Stomach (tissue), 9 donors: ENCODE results near the gene MED12L. TPM values are rescaled to one million over a fixed set of nuclear protein-coding genes. Genes with fewer than 3 reads are reported as not detected.
"Not testable (repeated sequence)": the region's sequence is repeated elsewhere in the genome, so short reads cannot be mapped to it uniquely, and the experiment has no call there.

Experiments used
- DNase-seq, 2 donors: peaks; one replicate each; pipeline versions ENCODE4 v3.0.0 to v3.0.0-alpha.2; 2013 to 2019
- H3K27ac ChIP-seq, 5 donors: fragments of 200-600 bp in 4 of 5; sonication (generic) in 4 of 5; one replicate each; pipeline ENCODE4 v1.5.1; 2013 to 2019; ENCODE audit warnings: mild to moderate bottlenecking in 1 of 5, moderate library complexity in 1 of 5
- H3K27me3 ChIP-seq, 3 donors: fragments of 200-600 bp; sonication (generic); one replicate each; pipeline ENCODE4 v1.5.1; 2017 to 2019; ENCODE audit warnings: mixed run types in 1 of 3
- H3K36me3 ChIP-seq, 4 donors: fragments of 200-600 bp; sonication (generic); 1 replicate in 3 of 4; 2 replicates in 1 of 4; pipeline ENCODE4 v1.5.1; 2016 to 2019
- H3K4me1 ChIP-seq, 4 donors: fragments of 200-600 bp; sonication (generic); one replicate each; pipeline ENCODE4 v1.5.1; 2016 to 2019
- H3K4me3 ChIP-seq, 4 donors: fragments of 200-600 bp; sonication (generic) in 3 of 4; one replicate each; pipeline ENCODE4 v1.5.1; 2016 to 2019; ENCODE audit warnings: mild to moderate bottlenecking in 1 of 4
- H3K9me3 ChIP-seq, 4 donors: fragments of 200-600 bp; sonication (generic); one replicate each; pipeline ENCODE4 v1.5.1; 2016 to 2019
- EP300 ChIP-seq: sonication (generic); formaldehyde crosslinking; IDR thresholded peaks from one replicate; pipeline ENCODE4 v1.6.1; 2017; ENCODE audit warnings: antibody characterized with exemption
- POLR2A ChIP-seq, 4 donors: fragments of 450-650 bp; IDR thresholded peaks; one replicate each; pipeline ENCODE4 v1.6.1; 2016; ENCODE audit warnings: antibody characterized with exemption in 4 of 4, control low read depth in 2 of 4, mild to moderate bottlenecking in 1 of 4, moderate library complexity in 1 of 4
- POLR2AphosphoS5 ChIP-seq, 3 donors: sonication (generic); formaldehyde crosslinking; IDR thresholded peaks; one replicate each; pipeline ENCODE4 v1.6.1; 2016; ENCODE audit warnings: antibody characterized with exemption in 3 of 3
- WGBS, 5 donors: extraction: QIAGEN DNeasy Blood & Tissue Kit in 3 of 5; methylation state at CpG; one replicate each; pipeline versions ENCODE4 v1.1.5 to v1.1.7; 2013 to 2018; 5-methylcytosine and 5-hydroxymethylcytosine counted together
- intact Hi-C: fragments of 100-400 bp; cut with DNase I; formaldehyde crosslinking; loops from one replicate; pipeline ENCODE4 v1.15.1; 2023; ENCODE audit warnings: low total_unique reads
- polyA plus RNA-seq, 3 donors: library from polyadenylated mRNA; stranded (reverse); fragments of 200-250 nt; gene quantifications; one replicate each; pipeline ENCODE4 v1.2.3, GENCODE V29; 2013
- total RNA-seq, 5 donors: library from RNA; depleted of rRNA; stranded (reverse); fragments of >200 nt; gene quantifications; one replicate each; pipeline versions ENCODE4 v1.1.0 to v1.2.3, GENCODE V29; 2014 to 2016
- TF ChIP-seq, protein P1 (sequence below), 7 experiments: fragments of 450-650 bp in 4 of 7; fragments of 200-600 bp in 3 of 7; sonication (generic) in 3 of 7; IDR thresholded peaks; one replicate each; pipeline ENCODE4 v1.5.1; 2016 to 2019; ENCODE audit warnings: antibody characterized with exemption in 7 of 7, control low read depth in 2 of 7, mild to moderate bottlenecking in 1 of 7
- donor health status: healthy with polysubstance abuse.
- donor health status: Bipolar disorder and iron deficiency.
- donor health status: healthy.

Gene MED12L
- total and polyA plus RNA-seq, 8 donors = 0.06 to 2.9 (median 0.36) TPM; not detected in 2

DNA sequence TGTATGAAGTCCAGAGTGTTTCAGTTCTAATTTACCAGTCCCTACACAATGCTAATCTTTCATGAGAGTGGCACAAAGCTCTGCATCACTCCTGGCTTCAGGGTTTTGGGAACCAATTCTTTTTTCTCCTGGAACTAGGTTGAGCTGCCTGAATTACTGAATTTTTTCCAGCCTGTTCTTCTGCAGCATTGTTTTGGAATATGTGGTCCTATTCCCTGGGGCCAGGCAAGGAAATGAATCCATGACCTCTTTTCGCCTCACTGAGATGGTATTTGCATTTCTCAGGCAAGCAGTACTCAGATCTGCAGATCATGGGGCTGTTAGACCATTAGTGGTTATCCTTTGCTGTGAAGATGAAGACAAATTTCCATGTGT is 143.2 kb downstream of the MED12L start:
- H3K27ac ChIP-seq = peak overlapping the region in 4 of 5 donors; percentile 13 to 78 (median 57)

DNA sequence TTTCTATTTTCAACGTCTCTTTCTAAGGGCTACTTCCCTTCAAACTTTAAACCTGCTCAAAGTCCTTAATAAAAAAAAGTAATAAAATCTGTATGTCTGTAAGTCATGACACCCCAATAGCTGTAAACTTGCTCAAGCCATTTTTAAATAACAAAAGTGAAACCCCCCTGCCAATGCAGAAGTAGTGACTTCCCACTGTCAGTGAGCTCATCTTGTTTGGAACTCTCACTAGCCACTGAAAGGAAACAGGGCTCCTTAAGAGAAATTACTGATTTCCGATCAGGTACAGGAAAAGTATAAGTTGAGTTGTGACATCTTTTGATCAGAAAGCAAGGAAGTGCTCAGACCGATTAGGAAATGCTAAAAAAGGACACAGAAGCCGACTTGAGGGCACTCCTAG is 145.2 kb downstream of the MED12L start:
- DNase-seq = peak in 1 of 2 donors; percentile 30
- TF ChIP-seq, protein P1, sequence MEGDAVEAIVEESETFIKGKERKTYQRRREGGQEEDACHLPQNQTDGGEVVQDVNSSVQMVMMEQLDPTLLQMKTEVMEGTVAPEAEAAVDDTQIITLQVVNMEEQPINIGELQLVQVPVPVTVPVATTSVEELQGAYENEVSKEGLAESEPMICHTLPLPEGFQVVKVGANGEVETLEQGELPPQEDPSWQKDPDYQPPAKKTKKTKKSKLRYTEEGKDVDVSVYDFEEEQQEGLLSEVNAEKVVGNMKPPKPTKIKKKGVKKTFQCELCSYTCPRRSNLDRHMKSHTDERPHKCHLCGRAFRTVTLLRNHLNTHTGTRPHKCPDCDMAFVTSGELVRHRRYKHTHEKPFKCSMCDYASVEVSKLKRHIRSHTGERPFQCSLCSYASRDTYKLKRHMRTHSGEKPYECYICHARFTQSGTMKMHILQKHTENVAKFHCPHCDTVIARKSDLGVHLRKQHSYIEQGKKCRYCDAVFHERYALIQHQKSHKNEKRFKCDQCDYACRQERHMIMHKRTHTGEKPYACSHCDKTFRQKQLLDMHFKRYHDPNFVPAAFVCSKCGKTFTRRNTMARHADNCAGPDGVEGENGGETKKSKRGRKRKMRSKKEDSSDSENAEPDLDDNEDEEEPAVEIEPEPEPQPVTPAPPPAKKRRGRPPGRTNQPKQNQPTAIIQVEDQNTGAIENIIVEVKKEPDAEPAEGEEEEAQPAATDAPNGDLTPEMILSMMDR (IDR thresholded peaks at IDR 0.05) = no peak
- no peak for TF ChIP-seq EP300
- no peak overlapping the region for H3K4me3 ChIP-seq
- peak overlapping the region in 3 of 5 donors; percentile 31 to 78 (median 64) for H3K27ac ChIP-seq
- H3K9me3 ChIP-seq = no peaks in the 10 kb centered on the region
- H3K36me3 ChIP-seq = no peaks in the 10 kb centered on the region
- peaks cover 4 to 64% (median 34%) of the 10 kb centered on the region in 4 donors for H3K4me1 ChIP-seq
- 38 to 63% (median 45%) methylated on average over 4 of the region's 4 CpGs for WGBS, 5 donors
- H3K27me3 ChIP-seq = no peaks in the 10 kb centered on the region
- intact Hi-C loops = no loop called here

More for the DNA sequence above, 143.2 kb downstream of the MED12L start:
- peaks cover 4 to 51% (median 31%) of the 10 kb centered on the region in 4 donors for H3K4me1 ChIP-seq
- TF ChIP-seq, protein P1 (IDR thresholded peaks at IDR 0.05) = no peak
- no peak for TF ChIP-seq POLR2A (IDR thresholded peaks at IDR 0.05)
- intact Hi-C loops = loop anchor here (5.0 kb wide), 1 partner anchor 54 kb away; no protein-coding TSS in a partner anchor
- peak in 1 of 2 donors; percentile 41 for DNase-seq
- 43 to 59% (median 48%) methylated on average over 1 of the region's 1 CpG for WGBS, 5 donors
- H3K4me3 ChIP-seq = no peak overlapping the region
- no peaks in the 10 kb centered on the region for H3K9me3 ChIP-seq
- no peaks in the 10 kb centered on the region for H3K27me3 ChIP-seq
- H3K36me3 ChIP-seq = no peaks in the 10 kb centered on the region

DNA sequence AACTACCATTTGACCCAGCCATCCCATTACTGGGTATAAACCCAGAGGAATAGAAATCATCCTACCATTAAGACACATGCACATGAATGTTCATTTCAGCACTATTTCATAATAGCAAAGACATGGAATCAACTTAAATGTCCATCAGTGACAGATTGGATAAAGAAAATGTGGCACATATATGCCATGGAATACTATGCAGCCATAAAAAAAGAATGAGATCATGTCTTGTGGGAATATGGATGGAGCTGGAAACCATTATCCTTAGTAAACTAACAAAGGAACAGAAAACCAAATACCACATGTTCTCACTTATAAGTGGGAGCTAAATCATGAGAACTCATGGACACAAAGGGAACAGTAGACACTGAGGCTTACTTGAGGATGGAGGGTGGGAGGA is 146.9 kb downstream of the MED12L start:
- H3K27me3 ChIP-seq, DNase-seq, H3K4me3 ChIP-seq, H3K36me3 ChIP-seq, H3K9me3 ChIP-seq, intact Hi-C loops: not testable (repeated sequence)
- Histone ChIP-seq H3K4me1 (peaks cover 4 to 56% (median 32%) of the 10 kb centered on the region in 4 donors), H3K27ac (peak overlapping the region in 1 of 5 donors; percentile 20)

DNA sequence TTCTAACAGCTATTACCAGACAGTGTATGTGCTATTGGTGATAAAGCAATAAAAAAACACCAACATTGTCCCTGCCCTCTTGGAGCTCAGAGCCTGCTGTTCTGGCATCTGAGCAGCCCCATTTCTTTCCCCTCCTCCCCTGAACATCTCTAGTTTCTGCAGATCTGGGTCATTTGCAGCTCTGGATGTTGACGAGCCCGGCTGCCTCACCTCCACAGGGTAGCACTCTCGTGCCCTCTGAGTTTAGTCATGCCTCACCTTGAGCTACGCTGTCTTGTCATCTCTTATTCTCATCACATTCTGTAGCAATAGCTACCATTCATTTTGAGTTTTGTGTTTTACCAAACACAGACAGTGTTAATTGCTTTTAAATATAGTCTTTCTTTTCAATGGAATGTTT is 147.5 kb downstream of the MED12L start:
- no peaks in the 10 kb centered on the region for H3K36me3 ChIP-seq
- intact Hi-C loops = no loop called here
- TF ChIP-seq EP300 = no peak
- TF ChIP-seq POLR2A (IDR thresholded peaks at IDR 0.05) = no peak
- no peak for TF ChIP-seq POLR2AphosphoS5 (IDR thresholded peaks at IDR 0.05)
- TF ChIP-seq, protein P1 (IDR thresholded peaks at IDR 0.05) = no peak
- DNase-seq = no peak
- H3K4me1 ChIP-seq = peaks cover 4 to 50% (median 28%) of the 10 kb centered on the region in 4 donors
- H3K4me3 ChIP-seq = no peak overlapping the region
- WGBS, 5 donors = 88 to 95% (median 92%) methylated on average over 4 of the region's 4 CpGs
- peak overlapping the region in 1 of 5 donors; percentile 24 for H3K27ac ChIP-seq
- no peaks in the 10 kb centered on the region for H3K9me3 ChIP-seq
- H3K27me3 ChIP-seq = no peaks in the 10 kb centered on the region

DNA sequence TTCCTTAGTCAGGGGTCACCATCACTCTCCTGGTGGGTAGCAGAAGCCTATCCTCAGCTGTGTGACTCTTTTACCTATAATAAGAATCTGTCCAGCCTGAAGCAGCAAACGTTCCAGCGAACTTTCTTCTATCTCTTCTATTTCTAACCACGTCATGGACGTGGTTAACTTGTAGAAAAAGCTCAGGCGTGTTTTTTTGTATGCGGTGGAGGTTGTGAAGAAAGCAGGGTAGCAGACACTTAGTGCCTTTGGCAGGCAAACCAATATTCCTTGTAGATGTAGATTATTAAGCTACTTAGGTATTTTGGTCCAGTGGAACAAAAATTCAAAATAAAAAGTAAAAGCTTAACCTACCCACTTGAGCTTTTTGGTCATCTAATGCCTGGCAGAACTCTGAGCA is 149.4 kb downstream of the MED12L start:
- no peak for DNase-seq
- no peak for TF ChIP-seq EP300
- no peak for TF ChIP-seq POLR2AphosphoS5 (IDR thresholded peaks at IDR 0.05)
- no peak for TF ChIP-seq POLR2A (IDR thresholded peaks at IDR 0.05)
- TF ChIP-seq, protein P1 (IDR thresholded peaks at IDR 0.05) = no peak
- Histone ChIP-seq H3K9me3 (no peaks in the 10 kb centered on the region), H3K4me3 (no peak overlapping the region), H3K27me3 (no peaks in the 10 kb centered on the region), H3K27ac (peak overlapping the region in 2 of 5 donors; percentile 23 to 62), H3K4me1 (peaks cover 0 to 36% (median 14%) of the 10 kb centered on the region in 4 donors), H3K36me3 (no peaks in the 10 kb centered on the region)
- intact Hi-C loops = no loop called here
- 86 to 90% (median 89%) methylated on average over 6 of the region's 6 CpGs for WGBS, 5 donors
